Skeletal muscle cell (primary cell): ENCODE data around the gene PAFAH1B2.

ENCODE experiments used
- DNase-seq: peaks from one replicate; pipeline ENCODE4 v3.0.0-alpha.2; 2010; ENCODE audit warnings: low read depth
- H3K4me3 ChIP-seq: 2 replicates; pipeline ENCODE4 v1.5.1; 2011; ENCODE audit warnings: low read depth, mild to moderate bottlenecking, control low read depth, low read length, moderate library complexity

Gene PAFAH1B2

DNA sequence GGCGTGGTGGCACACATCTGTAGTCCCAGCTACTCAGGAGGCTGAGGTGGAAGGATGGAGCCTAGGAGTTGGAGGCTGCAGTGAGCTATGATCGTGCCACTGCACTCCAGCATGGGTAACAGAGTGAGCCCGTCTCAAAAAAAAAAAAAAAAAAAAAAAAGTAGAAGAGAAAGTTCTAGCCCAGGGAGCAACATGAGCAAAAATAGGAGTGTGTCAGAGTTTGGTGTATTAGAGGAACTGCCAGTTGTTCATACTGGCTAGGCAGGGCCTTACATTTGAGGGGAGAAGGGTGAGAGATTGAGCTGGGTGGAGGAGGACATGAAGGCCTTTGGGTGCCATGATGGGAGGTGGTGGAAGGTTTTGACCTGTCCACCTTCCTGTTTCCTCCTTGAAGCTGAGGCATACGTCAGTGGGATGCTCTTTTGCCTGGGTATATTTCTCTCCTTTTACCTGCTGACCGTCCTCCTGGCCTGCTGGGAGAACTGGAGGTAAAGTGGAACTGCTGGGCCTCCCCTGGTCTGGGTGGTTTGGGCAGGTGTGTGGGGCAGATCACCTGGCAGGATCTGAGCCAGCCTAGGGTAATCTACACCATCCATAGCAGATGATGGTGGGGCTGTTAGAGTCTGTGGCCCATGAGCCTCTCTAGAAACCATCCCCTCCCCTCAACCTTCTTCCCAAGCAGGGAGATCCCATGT lies 41.8 kb downstream of the PAFAH1B2 start:
- DNase-seq, result no peak
- no peak overlapping the region for H3K4me3 ChIP-seq

DNA sequence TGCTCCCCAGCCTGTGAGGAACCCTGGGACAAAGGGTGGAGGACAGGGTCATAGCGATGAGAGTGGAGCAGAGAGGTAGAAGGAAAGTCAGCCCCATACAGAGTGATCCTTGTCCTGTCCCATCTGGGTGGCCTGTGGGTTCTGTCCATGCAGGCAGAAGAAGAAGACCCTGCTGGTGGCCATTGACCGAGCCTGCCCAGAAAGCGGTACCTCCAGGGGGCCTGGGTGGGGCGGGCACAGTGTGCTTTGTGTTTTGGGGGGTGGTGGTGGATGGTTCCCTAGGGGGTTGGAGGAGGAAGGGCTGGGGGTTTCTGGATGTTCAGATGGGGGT lies 42.3 kb downstream of the PAFAH1B2 start:
- DNase-seq, result no peak
- H3K4me3 ChIP-seq, result no peak overlapping the region

DNA sequence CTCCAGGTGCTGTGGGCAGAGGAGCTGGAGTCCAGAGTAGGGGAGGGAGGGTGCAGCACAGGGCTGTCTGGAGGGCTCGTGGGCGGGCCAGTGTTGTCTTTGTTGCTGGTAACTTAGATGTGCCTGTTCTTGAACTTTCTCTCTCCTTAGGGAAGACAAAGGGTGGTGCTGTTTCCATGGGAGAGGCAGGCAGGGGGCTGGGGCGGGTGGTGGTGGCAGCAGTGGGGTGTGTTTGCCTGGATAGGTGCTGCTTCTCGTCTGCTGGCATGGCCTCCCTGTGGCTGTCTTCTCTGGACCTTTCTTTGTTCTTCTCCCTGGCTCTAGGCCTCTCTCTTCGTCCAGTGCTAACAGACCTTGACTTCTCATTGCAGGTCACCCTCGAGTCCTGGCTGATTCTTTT lies 42.9 kb downstream of the PAFAH1B2 start:
- H3K4me3 ChIP-seq, result no peak overlapping the region
- DNase-seq, result no peak

DNA sequence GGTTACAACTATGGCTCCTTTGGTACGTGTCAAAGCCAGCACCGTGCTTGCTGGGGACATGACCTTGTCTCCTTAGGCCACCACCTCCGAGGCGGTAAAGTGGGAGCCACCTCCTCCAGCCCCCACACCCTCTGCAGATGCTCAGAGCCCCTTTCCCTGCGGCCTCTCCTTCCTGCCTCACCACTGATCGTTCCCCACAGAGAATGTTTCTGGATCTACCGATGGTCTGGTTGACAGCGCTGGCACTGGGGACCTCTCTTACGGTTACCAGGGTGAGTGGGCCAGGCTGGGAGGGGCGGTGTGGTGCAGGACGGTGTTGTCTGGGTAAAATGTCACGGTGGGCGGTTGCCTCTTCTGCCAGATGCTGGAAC lies 43.3 kb downstream of the PAFAH1B2 start:
- H3K4me3 ChIP-seq, result no peak overlapping the region
- no peak for DNase-seq

DNA sequence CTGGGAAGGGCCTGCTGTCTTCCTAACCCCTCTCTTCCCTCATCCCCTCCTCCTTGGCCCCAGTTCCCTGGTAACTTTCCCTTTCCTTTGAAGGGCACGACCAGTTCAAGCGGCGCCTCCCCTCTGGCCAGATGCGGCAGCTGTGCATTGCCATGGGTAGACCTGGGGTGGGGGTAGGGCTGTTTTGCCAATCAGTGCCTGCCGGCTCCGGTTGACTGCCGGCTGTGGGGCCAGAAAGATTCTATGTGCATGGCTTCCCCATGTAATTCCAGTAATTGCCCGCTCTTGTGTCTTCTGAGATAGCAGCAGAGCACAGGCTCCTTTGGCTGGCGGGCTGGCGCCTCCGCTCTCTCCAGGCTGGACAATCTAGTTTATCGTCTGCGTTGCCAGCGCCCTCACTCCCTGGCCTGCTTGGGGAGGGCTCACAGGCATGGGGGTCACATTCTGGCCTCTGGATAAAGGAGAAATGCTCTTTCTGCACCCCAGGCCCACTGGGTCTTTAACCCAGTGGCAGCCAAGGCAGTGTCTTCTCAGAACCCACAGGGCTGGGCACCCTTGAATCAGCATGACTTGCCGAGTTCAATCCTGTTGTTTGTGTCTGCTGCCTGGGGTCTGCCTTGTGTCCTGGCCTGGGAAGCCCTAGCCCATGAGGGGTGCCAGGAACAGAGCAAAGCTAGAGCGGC lies 43.9 kb downstream of the PAFAH1B2 start:
- H3K4me3 ChIP-seq, result no peak overlapping the region
- no peak for DNase-seq

DNA sequence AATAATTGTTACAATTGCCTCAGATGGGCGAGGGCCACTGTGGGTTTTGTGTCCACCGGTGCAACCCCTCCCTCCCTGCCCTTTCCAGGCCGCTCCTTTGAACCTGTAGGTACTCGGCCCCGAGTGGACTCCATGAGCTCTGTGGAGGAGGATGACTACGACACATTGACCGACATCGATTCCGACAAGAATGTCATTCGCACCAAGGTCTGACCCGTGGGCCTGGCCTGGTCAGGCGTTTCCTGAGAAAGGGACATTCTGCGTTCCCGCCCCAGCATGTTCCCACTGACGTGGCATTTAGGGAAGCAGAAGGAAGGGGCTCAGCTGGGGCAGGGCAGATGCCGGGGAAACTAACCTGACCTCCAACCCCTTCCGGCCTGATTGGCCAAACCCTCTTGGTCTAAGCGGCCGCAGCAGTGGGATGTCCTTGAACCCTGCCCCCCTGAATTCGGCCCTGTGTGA lies 44.6 kb downstream of the PAFAH1B2 start:
- no peak for DNase-seq
- H3K4me3 ChIP-seq, result no peak overlapping the region

DNA sequence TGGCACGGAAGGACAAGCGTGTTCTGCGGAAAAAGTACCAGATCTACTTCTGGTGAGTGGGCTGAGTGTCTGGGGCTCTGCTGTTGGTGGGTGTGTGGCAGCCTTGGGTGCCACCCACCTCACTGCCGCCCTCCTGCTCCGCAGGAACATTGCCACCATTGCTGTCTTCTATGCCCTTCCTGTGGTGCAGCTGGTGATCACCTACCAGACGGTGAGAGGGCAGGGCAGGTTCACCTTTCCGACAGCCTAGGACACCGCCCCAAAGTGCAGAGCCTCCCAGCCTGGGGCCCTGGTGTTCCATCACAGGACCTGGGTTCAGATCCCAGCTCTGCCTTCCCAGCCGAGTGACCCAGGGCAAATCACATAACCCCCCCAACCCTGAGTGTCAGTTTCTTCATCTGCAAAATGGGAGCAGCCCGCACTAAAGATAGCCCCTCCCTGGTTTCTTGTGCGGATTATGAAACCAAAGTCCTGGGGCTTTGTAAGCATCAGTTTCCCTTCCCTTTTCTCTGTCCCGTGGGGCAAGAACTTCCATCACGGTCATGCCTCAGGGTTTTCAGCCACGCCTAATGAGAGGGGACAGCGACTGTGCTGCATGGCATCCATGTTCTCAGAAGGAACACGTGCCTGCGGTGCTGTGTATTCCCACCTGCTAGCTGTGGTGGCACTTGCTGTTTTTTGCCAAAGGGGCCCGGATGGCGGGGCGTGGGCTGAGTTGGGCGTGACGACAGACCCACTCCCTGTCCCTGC lies 45.3 kb downstream of the PAFAH1B2 start:
- H3K4me3 ChIP-seq, result no peak overlapping the region
- no peak for DNase-seq

DNA sequence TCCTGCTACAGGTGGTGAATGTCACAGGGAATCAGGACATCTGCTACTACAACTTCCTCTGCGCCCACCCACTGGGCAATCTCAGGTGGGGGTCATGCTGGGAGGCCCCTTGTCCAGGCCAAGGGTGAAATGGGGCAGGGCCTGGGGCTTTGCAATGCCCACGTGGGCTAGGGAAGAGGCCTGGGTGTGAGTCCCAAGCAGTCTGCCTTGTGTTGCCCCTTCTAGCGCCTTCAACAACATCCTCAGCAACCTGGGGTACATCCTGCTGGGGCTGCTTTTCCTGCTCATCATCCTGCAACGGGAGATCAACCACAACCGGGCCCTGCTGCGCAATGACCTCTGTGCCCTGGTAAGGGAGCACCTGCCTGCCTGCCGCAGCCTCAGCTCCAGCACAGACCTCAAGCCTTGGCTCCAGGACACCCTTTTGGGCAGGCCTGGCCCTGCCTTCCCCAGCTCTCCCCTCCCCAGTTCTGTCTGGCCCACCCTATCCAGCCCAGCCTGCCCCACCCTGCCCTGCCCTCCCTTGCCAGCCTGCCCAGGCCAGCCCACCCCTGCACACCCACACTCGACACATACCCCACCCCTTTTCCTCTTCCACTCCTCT lies 46.0 kb downstream of the PAFAH1B2 start:
- no peak for DNase-seq
- H3K4me3 ChIP-seq, result no peak overlapping the region

DNA sequence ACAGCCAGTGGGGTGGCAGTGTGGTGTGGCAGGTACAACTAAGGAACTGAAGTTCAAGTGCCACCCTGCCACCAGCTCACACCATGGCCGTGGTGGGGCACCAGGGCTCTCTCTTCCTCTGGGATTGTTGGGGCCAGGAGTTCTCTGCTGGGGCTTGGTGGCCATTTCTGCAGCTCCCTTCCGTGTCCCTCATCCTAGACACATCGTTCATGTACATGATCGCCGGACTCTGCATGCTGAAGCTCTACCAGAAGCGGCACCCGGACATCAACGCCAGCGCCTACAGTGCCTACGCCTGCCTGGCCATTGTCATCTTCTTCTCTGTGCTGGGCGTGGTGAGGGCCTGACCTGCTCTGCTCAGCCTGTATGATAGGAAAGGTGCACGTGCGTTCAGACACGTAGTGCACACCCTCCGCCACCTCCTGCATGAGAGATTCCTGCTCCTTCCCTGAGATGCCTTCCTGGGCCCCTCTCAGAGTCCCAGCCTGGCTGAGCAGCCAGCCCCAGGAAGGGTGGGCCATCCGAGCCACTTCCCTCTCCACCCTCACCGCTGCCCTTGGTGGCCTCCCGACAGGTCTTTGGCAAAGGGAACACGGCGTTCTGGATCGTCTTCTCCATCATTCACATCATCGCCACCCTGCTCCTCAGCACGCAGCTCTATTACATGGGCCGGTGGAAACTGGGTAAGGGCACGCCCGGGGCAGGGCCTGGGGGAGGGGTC lies 47.8 kb downstream of the PAFAH1B2 start:
- H3K4me3 ChIP-seq, result no peak overlapping the region
- no peak for DNase-seq

DNA sequence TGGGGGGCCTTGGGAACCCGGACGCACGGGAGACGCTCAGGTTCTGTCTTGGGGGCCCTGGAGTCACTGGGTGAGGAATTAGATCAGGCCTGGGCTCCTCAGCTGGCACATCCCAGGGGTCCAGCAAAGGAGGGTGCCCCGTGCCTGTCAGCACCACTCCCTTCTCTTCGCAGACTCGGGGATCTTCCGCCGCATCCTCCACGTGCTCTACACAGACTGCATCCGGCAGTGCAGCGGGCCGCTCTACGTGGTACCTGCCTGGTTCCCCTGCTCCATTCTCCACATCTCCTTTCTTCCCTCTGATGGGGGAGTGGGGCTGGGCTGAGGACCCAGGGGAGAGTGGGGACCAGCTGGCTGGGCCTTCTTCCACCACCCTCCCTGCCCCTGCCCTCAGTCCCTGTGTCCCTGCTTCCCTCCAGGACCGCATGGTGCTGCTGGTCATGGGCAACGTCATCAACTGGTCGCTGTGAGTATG lies 48.4 kb downstream of the PAFAH1B2 start:
- DNase-seq, result no peak
- no peak overlapping the region for H3K4me3 ChIP-seq

DNA sequence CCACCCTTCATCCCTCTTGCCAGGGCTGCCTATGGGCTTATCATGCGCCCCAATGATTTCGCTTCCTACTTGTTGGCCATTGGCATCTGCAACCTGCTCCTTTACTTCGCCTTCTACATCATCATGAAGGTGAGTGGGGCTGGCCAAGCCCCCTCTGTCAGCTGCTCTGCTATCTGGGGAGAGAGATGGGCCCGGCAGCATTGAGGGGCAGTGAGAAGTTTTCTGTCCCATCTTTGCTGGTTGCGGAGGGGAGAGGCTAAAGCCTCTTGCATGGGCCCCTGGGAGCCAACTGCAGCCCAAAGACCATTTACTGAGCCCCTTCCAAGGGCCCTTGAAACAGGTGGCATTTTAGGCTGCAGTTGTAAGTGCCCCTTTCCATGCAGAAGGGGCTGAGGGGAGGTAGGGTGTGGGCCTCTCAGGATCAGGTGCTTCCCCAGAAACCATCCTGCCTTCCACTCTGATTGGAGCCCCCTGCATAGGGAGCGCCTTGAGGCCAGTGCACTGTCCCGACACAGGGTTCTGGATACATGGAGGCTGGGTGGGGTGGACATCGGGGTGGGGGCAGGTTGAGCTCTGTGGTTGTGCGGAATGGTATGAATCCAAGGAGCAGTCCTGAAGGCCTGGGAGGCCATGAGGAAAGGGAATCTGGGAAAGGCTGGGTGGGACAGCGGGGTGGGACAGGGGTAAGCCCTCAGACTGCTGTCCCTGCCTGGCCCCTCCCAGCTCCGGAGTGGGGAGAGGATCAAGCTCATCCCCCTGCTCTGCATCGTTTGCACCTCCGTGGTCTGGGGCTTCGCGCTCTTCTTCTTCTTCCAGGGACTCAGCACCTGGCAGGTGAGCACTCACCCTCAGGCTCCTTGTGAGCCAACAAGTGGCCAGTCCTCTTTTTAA lies 49.3 kb downstream of the PAFAH1B2 start:
- no peak overlapping the region for H3K4me3 ChIP-seq
- no peak for DNase-seq

DNA sequence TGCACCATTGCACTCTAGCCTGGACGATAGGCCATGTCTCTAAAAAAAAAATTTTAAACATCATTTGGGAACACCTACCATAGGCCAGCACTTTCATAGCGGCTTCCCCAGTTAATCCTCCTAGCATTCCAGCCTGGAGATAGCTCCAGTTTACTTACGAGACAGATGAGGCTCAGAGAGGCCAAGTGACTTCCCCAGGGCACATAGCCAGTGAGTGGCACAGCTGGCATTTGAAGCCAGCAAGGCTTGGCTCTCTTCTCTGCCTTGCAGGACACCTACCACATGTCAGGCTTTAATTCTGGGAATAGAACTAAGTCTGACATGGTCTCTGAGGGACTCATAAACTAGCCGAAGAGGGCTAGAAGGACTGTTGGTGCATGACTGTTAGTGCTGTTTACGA lies 50.2 kb downstream of the PAFAH1B2 start:
- DNase-seq, result no peak
- no peak overlapping the region for H3K4me3 ChIP-seq

DNA sequence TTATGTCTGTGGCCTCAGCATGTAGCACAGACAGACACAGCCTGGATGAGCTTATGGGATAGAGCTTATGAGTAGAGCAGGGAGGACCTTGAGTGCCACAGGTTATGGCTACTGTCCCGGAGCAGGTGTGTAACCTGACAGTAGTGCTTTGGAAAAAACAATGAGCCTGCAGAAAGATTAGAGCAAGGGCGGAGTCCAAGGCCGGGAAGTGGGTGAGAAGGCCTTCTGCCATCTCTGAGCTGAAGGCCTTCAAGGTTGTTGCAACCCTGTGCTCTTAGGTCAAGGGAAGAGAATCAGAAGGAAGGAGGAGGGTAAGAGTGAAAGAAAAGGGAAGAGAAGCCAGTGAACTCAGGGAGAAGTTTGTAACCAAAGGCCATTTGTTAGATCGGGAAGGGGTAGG lies 51.2 kb downstream of the PAFAH1B2 start:
- DNase-seq, result no peak
- no peak overlapping the region for H3K4me3 ChIP-seq

DNA sequence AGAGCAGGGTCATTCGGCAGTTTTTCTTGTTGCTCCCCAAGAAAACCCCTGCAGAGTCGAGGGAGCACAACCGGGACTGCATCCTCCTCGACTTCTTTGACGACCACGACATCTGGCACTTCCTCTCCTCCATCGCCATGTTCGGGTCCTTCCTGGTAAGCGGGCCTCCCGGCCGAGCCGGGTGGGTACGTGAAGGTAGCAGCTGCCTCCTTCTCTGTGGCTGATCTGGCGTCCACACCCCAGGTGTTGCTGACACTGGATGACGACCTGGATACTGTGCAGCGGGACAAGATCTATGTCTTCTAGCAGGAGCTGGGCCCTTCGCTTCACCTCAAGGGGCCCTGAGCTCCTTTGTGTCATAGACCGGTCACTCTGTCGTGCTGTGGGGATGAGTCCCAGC lies 51.7 kb downstream of the PAFAH1B2 start:
- H3K4me3 ChIP-seq, result no peak overlapping the region
- no peak for DNase-seq

DNA sequence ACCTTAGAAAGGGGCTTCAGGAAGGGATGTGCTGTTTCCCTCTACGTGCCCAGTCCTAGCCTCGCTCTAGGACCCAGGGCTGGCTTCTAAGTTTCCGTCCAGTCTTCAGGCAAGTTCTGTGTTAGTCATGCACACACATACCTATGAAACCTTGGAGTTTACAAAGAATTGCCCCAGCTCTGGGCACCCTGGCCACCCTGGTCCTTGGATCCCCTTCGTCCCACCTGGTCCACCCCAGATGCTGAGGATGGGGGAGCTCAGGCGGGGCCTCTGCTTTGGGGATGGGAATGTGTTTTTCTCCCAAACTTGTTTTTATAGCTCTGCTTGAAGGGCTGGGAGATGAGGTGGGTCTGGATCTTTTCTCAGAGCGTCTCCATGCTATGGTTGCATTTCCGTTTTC lies 52.9 kb downstream of the PAFAH1B2 start:
- H3K4me3 ChIP-seq, result no peak overlapping the region
- no peak for DNase-seq

DNA sequence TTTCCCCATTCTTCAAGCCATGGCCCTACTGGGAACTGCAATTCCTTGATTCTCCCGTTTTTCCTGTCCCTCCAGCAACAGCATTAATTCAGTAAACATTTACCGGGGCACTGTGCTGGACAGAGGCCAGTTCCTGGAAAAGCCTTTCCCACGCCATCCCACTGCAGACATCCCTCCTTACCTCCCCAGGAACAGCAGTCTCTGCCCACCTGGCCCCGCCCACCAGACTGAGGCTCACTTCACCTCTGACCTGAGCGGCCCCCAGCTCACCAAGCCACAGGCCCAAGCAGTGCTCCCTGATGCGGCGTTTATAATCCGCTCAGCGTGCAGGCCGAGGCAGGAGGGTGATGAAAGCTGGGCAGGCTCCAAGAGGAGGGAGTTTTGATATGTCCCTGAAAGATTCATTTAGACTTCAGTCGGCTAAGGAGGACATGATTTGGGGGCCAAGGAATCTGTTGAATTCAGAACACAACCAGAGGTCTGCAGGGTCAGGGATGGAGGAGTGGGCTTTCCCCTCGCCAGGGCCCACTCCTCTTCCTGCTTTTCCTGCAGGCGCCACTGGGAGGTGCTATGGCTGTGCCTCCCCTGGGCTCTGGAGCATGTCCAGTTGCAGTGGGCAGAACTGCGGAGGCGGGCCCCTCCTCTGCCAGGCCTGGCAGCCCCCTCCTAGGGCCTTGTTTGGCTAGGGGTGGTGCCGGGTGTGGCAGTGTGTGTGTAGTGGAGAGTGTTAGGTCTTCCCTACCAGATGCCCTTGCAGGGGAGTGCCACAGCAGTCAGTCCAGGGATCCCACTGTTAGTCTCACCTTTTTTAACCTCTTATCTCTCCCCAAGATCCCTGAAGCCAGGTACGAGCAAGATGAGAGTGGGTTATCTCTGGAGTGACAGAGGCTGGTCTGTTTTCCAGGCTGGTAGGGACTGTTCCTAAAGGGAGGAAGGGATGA lies 53.7 kb downstream of the PAFAH1B2 start:
- DNase-seq, result no peak

DNA sequence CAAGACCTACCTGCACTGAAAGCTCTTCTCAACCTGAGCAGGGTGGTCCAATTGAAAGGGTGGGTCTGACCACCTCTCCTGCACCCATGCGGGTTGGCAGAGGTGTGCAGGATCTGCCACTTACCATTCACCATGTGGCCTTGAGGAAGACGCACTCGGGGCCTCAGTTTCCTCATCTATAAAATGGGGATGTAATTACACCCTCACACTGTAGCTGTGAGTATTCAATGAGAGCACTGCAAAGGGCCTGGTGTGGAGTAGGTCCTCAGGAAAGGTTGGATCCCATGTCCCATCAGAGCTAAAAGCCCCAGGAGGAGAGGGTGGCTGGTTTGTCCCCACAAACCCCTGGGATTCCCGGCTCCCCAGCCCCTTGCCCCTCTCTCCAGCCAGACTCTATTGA lies 54.5 kb downstream of the PAFAH1B2 start:
- DNase-seq, result no peak
- peak overlapping the region; percentile 50 for H3K4me3 ChIP-seq

More for the DNA sequence above, 53.7 kb downstream of the PAFAH1B2 start:
- no peak overlapping the region for H3K4me3 ChIP-seq
